GM12892 (cell line): ENCODE data around the gene CAMK2D.

ENCODE experiments used
- POLR2A ChIP-seq: IDR thresholded peaks from 2 replicates; pipeline ENCODE4 v1.6.1; 2011; ENCODE audit warnings: low read depth, low read length, control low read depth
- POLR2AphosphoS5 ChIP-seq: IDR thresholded peaks from 2 replicates; pipeline ENCODE4 v1.6.1; 2011; ENCODE audit warnings: low read depth, low read length, control low read depth
- TAF1 ChIP-seq: IDR thresholded peaks from 2 replicates; pipeline ENCODE4 v1.6.1; 2011; ENCODE audit warnings: low read depth, mild to moderate bottlenecking, control low read depth, low read length, borderline replicate concordance

DNA sequence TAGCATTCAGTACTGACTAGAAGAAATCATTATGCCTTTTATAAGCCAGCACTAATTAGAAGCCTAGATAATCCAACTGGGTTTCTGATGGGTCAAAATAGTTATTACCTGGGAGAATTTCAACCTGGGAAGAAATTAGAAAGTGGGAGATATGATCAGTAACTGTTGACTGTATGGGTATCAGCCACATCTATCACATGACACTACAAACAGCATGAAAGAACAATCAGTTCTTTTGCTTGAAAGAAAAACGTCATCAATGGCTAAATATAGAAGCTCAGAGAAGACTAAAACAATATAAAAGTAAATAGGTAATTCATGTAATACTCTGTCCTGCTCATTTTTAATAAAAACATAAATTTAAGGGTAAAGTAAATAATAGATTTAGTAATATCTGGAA is 145.1 kb downstream of the CAMK2D start:
- TF ChIP-seq POLR2AphosphoS5 (no peak), TAF1 (no peak), POLR2A (no peak)
